CD4-positive, CD25-positive, alpha-beta regulatory T cell (primary cell): ENCODE data around the gene MSANTD7. TPM values are rescaled to one million over a fixed set of nuclear protein-coding genes. Genes with fewer than 3 reads are reported as not detected.
"Not testable (repeated sequence)": the region's sequence is repeated elsewhere in the genome, so short reads cannot be mapped to it uniquely, and the experiment has no call there.

ENCODE experiments used
- ATAC-seq, 2 donors: fragments of 150-1000 bp; cut with Tn5 transposase; one replicate each; pipeline ENCODE4 v1.10.0; 2021; ENCODE audit warnings: low read depth in 2 of 2, moderate number of reproducible peaks in 2 of 2, moderate library complexity in 1 of 2
- DNase-seq, 3 donors: peaks; one replicate each; pipeline versions ENCODE4 v3.0.0 to v3.0.0-alpha.2; 2012 to 2022; ENCODE audit warnings: mixed read lengths in 1 of 3
- H3K27ac ChIP-seq: one replicate; pipeline ENCODE4 v1.7.0; 2013; ENCODE audit warnings: mild to moderate bottlenecking, low read length; ENCODE audit not compliant: insufficient read depth, poor library complexity, severe bottlenecking
- H3K27me3 ChIP-seq: one replicate; pipeline ENCODE4 v1.7.0; 2013; ENCODE audit warnings: low read length; ENCODE audit not compliant: control insufficient read depth, insufficient read depth
- H3K36me3 ChIP-seq: one replicate; pipeline ENCODE4 v1.7.0; 2013; ENCODE audit warnings: mild to moderate bottlenecking, low read length, moderate library complexity; ENCODE audit not compliant: control insufficient read depth, insufficient read depth
- H3K4me1 ChIP-seq: 2 replicates; pipeline ENCODE4 v1.7.0; 2013; ENCODE audit warnings: mild to moderate bottlenecking, low read length; ENCODE audit not compliant: insufficient read depth, control insufficient read depth, poor library complexity, severe bottlenecking
- H3K4me3 ChIP-seq: one replicate; pipeline ENCODE4 v1.7.0; 2013; ENCODE audit warnings: low read depth, mild to moderate bottlenecking, low read length, moderate library complexity
- H3K9me3 ChIP-seq, 2 experiments: 1 replicate in 1 of 2; 2 replicates in 1 of 2; pipeline ENCODE4 v1.7.0; 2013; ENCODE audit warnings: low read length in 2 of 2, mild to moderate bottlenecking in 1 of 2, moderate library complexity in 1 of 2; ENCODE audit not compliant: control insufficient read depth in 2 of 2
- H3K27ac Mint-ChIP-seq, 3 donors: one replicate each; pipeline ENCODE4 v1.8.0; 2020 to 2022; ENCODE audit warnings: mild to moderate bottlenecking in 3 of 3, mixed read lengths in 3 of 3, moderate library complexity in 2 of 3
- H3K27me3 Mint-ChIP-seq: one replicate; pipeline ENCODE4 v1.8.0; 2022; ENCODE audit warnings: mild to moderate bottlenecking, mixed read lengths
- H3K36me3 Mint-ChIP-seq: one replicate; pipeline ENCODE4 v1.8.0; 2020; ENCODE audit warnings: mixed read lengths
- H3K4me1 Mint-ChIP-seq, 4 donors: one replicate each; pipeline ENCODE4 v1.8.0; 2020 to 2022; ENCODE audit warnings: mixed read lengths in 4 of 4, mild to moderate bottlenecking in 1 of 4
- H3K4me3 Mint-ChIP-seq, 4 donors: one replicate each; pipeline ENCODE4 v1.8.0; 2020 to 2022; ENCODE audit warnings: mild to moderate bottlenecking in 4 of 4, mixed read lengths in 4 of 4, moderate library complexity in 3 of 4
- H3K9me3 Mint-ChIP-seq, 7 donors: one replicate each; pipeline ENCODE4 v1.8.0; 2020 to 2022; ENCODE audit warnings: mixed read lengths in 7 of 7, mild to moderate bottlenecking in 3 of 7, moderate library complexity in 2 of 7
- polyA plus RNA-seq, 4 donors: library from polyadenylated mRNA; unstranded; fragments of 300-500 nt; fragmentation: Illumina TruSeq; gene quantifications; one replicate each; pipeline ENCODE4 v1.2.3, GENCODE V29; 2021
- total RNA-seq: library from RNA; stranded (reverse); gene quantifications from one replicate; pipeline ENCODE4 v1.2.3, GENCODE V29; 2022

Gene MSANTD7
- total and polyA plus RNA-seq, 5 donors from 2014 or later = 8.4 to 28.9 (median 9.9) TPM

DNA sequence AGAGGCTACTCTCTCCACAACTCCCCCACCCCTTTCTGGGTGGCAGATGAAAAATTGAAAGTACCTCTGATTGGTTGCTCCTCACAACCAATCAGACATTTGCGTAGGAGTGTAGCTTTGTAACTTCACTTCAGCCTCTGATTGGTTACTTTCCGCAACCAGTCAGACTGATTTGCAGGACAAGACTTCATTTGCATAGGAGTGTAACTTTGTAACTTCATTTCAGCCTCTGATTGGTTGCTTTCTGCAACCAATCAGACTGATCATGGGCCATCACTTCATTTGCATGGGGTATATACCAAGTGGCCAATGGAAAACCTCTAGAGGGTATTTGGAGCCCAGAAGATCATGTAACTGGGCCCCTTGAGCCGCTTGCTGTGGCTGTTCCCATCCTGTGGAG, 25.8 kb upstream of the MSANTD7 start:
- Mint-ChIP-seq H3K27me3 (peaks cover 8% of the 10 kb centered on the region), H3K4me1 (peaks cover 0 to 9% (median 0%) of the 10 kb centered on the region in 4 donors), H3K4me3 (peak overlapping the region in 1 of 4 donors; percentile 89), H3K36me3 (no peaks in the 10 kb centered on the region), H3K9me3 (peaks cover 0 to 4% (median 0%) of the 10 kb centered on the region in 7 donors), H3K27ac (no peak overlapping the region)
- Histone ChIP-seq H3K9me3 (no peaks in the 10 kb centered on the region), H3K27ac (no peak overlapping the region), H3K4me1 (no peaks in the 10 kb centered on the region), H3K4me3 (no peak overlapping the region), H3K36me3 (no peaks in the 10 kb centered on the region), H3K27me3 (no peaks in the 10 kb centered on the region)
- peak in 1 of 3 donors; percentile 21 for DNase-seq
- no peak for ATAC-seq

DNA sequence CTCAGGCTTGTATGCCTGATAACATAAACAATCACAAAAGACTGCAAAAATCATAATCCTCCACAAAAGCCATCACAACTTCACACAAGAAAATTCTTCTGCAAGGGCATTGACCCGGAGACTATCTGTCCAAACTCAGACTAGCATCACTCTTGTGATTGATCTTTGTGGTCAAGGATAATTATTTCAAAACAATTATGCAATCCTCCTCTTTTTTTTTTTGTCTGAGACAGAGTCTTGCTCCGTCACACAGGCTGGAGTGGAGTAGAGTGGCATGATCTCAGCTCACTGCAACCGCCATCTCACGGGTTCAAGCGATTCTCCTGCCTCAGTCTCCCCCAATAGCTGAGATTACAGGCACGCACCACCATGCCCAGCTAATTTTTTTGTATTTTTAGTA, 22.4 kb upstream of the MSANTD7 start:
- peaks cover 0 to 4% (median 0%) of the 10 kb centered on the region in 7 donors for H3K9me3 Mint-ChIP-seq
- Histone ChIP-seq H3K4me3 (no peak overlapping the region), H3K9me3 (no peaks in the 10 kb centered on the region), H3K4me1 (no peaks in the 10 kb centered on the region), H3K27me3 (no peaks in the 10 kb centered on the region), H3K27ac (no peak overlapping the region), H3K36me3 (no peaks in the 10 kb centered on the region)
- H3K27me3 Mint-ChIP-seq = peaks cover 4% of the 10 kb centered on the region
- H3K4me1 Mint-ChIP-seq = peaks cover 0 to 9% (median 0%) of the 10 kb centered on the region in 4 donors
- H3K27ac Mint-ChIP-seq = no peak overlapping the region
- H3K36me3 Mint-ChIP-seq = no peaks in the 10 kb centered on the region
- no peak overlapping the region for H3K4me3 Mint-ChIP-seq
- ATAC-seq (no peak), DNase-seq (no peak)

- H3K4me1 Mint-ChIP-seq, ATAC-seq, H3K36me3 Mint-ChIP-seq: not testable (repeated sequence)
These were observed 21.4 kb upstream of the MSANTD7 start for GRCh38 chr10:14816717-14817116.

DNA sequence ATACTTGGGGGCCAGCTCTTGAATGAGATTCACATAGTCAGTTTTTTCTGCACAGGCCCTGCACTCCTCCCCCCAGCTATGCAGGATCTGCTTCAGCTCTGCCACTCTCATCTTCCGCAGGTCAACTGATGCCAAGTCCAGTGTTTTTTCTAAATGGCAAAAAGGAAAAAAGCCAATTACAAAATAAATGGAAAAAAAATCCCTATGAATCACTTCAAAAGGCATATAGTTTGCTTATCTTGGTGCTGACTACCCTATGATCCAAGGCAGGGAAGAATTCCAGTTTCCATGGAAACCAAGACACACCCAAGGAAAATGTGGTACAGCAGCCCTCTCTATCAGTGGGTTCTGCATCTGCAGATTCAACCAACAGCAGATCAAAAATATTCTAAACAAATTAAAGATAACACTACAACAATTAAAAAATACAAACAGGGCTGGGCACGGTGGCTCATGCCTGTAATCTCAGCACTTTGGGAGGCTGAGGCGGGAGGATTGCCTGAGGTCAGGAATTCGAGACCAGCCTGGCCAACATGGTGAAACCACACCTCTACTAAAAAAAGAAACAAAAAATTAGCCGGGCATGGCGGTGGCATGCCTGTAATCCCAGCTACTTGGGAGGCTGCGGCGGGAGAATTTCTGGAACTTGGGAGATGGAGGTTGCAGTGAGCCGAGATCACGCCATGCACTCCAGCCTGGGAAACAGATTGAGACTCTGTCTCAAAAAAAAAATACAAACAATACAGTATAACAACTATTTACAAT, 17.9 kb upstream of the MSANTD7 start:
- Histone ChIP-seq H3K4me1 (no peaks in the 10 kb centered on the region), H3K36me3 (no peaks in the 10 kb centered on the region), H3K27ac (no peak overlapping the region), H3K4me3 (no peak overlapping the region), H3K9me3 (no peaks in the 10 kb centered on the region), H3K27me3 (no peaks in the 10 kb centered on the region)
- Mint-ChIP-seq H3K4me1 (peaks cover 0 to 6% (median 4%) of the 10 kb centered on the region in 4 donors), H3K27ac (peak overlapping the region in 1 of 3 donors; percentile 50), H3K4me3 (no peak overlapping the region), H3K9me3 (peaks cover 0 to 1% (median 0%) of the 10 kb centered on the region in 7 donors), H3K27me3 (no peaks in the 10 kb centered on the region), H3K36me3 (no peaks in the 10 kb centered on the region)
- no peak for ATAC-seq
- no peak for DNase-seq

More at GRCh38 chr10:14816717-14817116, 21.4 kb upstream of the MSANTD7 start:
- H3K27me3 ChIP-seq, H3K9me3 Mint-ChIP-seq, H3K27ac Mint-ChIP-seq, H3K4me3 ChIP-seq, H3K4me1 ChIP-seq, H3K36me3 ChIP-seq, H3K4me3 Mint-ChIP-seq, H3K27ac ChIP-seq, H3K9me3 ChIP-seq, H3K27me3 Mint-ChIP-seq, DNase-seq: not testable (repeated sequence)

- no peak overlapping the region for H3K4me3 Mint-ChIP-seq
- no peaks in the 10 kb centered on the region for H3K27me3 Mint-ChIP-seq
- ATAC-seq = no peak
- Histone ChIP-seq H3K36me3 (no peaks in the 10 kb centered on the region), H3K4me1 (no peaks in the 10 kb centered on the region), H3K27ac (no peak overlapping the region), H3K27me3 (no peaks in the 10 kb centered on the region), H3K4me3 (no peak overlapping the region), H3K9me3 (no peaks in the 10 kb centered on the region)
- H3K36me3 Mint-ChIP-seq = no peaks in the 10 kb centered on the region
- H3K27ac Mint-ChIP-seq = no peak overlapping the region
- H3K9me3 Mint-ChIP-seq = peaks cover 0 to 1% (median 0%) of the 10 kb centered on the region in 7 donors
- peaks cover 0 to 6% (median 4%) of the 10 kb centered on the region in 4 donors for H3K4me1 Mint-ChIP-seq
- DNase-seq = no peak
These were observed 17.3 kb upstream of the MSANTD7 start for GRCh38 chr10:14820775-14821154.

DNA sequence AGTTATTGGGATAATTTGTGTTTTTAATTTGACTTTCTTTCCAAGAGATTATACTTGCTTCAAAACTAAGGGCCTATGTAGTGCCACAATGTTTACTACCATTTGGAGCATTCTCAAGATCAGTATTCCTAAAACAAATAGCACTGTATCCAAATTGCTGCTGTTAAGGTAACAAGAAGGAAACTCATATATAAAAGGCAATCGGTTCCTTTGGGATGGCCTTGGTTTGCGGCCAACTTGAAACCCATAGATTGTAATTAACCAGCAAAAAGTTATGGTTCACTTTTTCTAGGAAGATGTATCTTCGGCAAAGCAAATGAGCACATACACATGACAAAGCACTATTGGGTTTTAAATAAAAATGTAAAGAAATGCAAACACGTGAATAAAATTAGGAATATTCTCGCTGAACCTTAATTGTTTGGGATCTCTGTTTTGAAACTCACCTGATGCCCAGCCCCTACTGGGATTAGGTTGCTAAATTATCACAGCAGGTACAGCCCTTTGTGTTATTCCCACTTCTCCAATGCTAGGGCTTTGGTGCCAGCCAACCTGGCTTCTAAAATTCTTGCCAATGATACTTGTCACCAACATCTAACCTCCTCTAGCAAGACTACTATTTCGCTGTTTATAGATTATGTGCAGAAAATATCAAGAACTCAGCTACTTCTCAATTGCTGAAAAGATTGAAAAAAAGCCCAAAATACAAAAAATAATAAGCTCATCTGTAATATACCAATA, 16.3 kb upstream of the MSANTD7 start:
- Histone ChIP-seq H3K27ac (no peak overlapping the region), H3K9me3 (no peaks in the 10 kb centered on the region), H3K4me1 (no peaks in the 10 kb centered on the region), H3K27me3 (no peaks in the 10 kb centered on the region), H3K4me3 (no peak overlapping the region), H3K36me3 (no peaks in the 10 kb centered on the region)
- Mint-ChIP-seq H3K4me3 (no peak overlapping the region), H3K27ac (no peak overlapping the region), H3K9me3 (peaks cover 0 to 1% (median 0%) of the 10 kb centered on the region in 7 donors), H3K4me1 (peaks cover 0 to 6% (median 4%) of the 10 kb centered on the region in 4 donors), H3K36me3 (no peaks in the 10 kb centered on the region), H3K27me3 (no peaks in the 10 kb centered on the region)
- no peak for DNase-seq
- ATAC-seq = no peak

DNA sequence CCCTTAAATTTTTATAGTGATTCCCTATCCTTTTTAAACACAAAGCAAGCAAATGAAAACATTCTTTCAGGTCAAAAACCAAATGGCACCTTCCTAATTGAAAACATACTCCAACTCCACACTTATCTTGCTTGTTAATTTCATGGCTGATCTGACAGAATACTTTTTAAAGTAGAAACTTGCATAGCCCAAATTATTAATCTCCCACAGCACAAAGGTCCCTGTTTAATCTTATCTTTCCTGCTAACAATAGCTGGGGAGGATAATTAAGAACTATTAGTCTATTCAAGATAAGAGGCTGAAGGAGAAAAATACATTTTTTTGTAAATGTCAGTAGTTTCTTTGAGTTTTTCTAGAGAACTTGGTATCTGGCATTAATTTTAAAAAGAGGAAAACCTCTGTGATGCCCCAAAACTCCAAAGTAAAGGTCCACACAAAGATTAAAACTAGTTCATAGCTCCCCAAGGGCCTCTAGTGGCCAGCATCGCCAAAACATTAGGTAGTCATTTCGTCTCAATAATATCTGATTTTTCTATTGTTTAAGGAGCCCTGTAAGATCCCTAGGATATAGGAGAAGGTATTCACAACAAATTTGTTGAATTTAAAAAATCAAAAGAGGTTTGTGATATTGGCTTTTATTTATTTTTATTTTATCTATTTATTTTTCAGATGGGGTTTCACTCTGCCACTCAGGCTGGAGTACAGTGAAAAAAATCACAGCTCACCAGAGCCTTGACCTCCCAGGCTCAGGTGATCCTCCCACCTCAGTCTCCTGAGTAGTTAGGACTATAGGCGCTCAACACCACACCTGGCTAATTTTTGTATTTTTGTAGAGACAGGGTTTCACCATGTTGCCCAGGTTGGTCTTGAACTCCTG, 15.0 kb upstream of the MSANTD7 start:
- H3K4me3 Mint-ChIP-seq = no peak overlapping the region
- H3K36me3 Mint-ChIP-seq = no peaks in the 10 kb centered on the region
- DNase-seq = peak in 2 of 3 donors; percentile 36 to 47
- Histone ChIP-seq H3K27ac (no peak overlapping the region), H3K27me3 (no peaks in the 10 kb centered on the region), H3K9me3 (no peaks in the 10 kb centered on the region), H3K4me1 (no peaks in the 10 kb centered on the region), H3K36me3 (no peaks in the 10 kb centered on the region), H3K4me3 (no peak overlapping the region)
- H3K4me1 Mint-ChIP-seq = peaks cover 0 to 6% (median 4%) of the 10 kb centered on the region in 4 donors
- H3K27me3 Mint-ChIP-seq = no peaks in the 10 kb centered on the region
- no peak for ATAC-seq
- H3K27ac Mint-ChIP-seq = peak overlapping the region in 2 of 3 donors; percentile 3 to 19
- H3K9me3 Mint-ChIP-seq = no peaks in the 10 kb centered on the region
